Fibroblast of lung (primary cell): Measurements from ENCODE around the gene PLEKHA6. TPM values are rescaled to one million over a fixed set of nuclear protein-coding genes. Genes with fewer than 3 reads are reported as not detected.
A peak's percentile ranks its signal among the peaks of the same experiment; 100 is the strongest.

Experiments used
- DNase-seq, 2 donors: peaks; one replicate each; pipeline versions ENCODE4 v3.0.0 to v3.0.0-alpha.2; 2010; ENCODE audit warnings: low read depth in 2 of 2
- H2AFZ ChIP-seq: 2 replicates; pipeline ENCODE4 v1.5.1; 2012; ENCODE audit warnings: low read length, control low read depth, inconsistent platforms
- H3K27ac ChIP-seq: 2 replicates; pipeline ENCODE4 v1.5.1; 2011; ENCODE audit warnings: low read length, control low read depth; ENCODE audit not compliant: insufficient read depth
- H3K27me3 ChIP-seq: 2 replicates; pipeline ENCODE4 v1.5.1; 2011; ENCODE audit warnings: mild to moderate bottlenecking, low read length; ENCODE audit not compliant: control insufficient read depth, insufficient read depth
- H3K36me3 ChIP-seq: 2 replicates; pipeline ENCODE4 v1.5.1; 2011; ENCODE audit warnings: low read length; ENCODE audit not compliant: control insufficient read depth, insufficient read depth
- H3K4me1 ChIP-seq: 2 replicates; pipeline ENCODE4 v1.5.1; 2011; ENCODE audit warnings: low read length; ENCODE audit not compliant: control insufficient read depth, insufficient read depth; ENCODE audit errors: extremely low read depth
- H3K4me2 ChIP-seq: 2 replicates; pipeline ENCODE4 v1.5.1; 2011; ENCODE audit warnings: low read length, control low read depth; ENCODE audit not compliant: insufficient read depth; ENCODE audit errors: extremely low read depth
- H3K4me3 ChIP-seq, 4 experiments: fragments of 200-600 bp in 1 of 4; sonication (generic) in 1 of 4; replicated peaks in 1 of 4; 2 replicates each; pipeline ENCODE4 v1.5.1; 2011 to 2016; ENCODE audit warnings: low read length in 4 of 4, low read depth in 3 of 4, mild to moderate bottlenecking in 3 of 4, control low read depth in 2 of 4, inconsistent platforms in 1 of 4, mixed read lengths in 1 of 4; ENCODE audit not compliant: insufficient read depth in 1 of 4; ENCODE audit errors: control extremely low read depth in 1 of 4
- H3K79me2 ChIP-seq: 2 replicates; pipeline ENCODE4 v1.5.1; 2012; ENCODE audit warnings: mild to moderate bottlenecking, low read length, inconsistent platforms; ENCODE audit not compliant: control insufficient read depth, insufficient read depth
- H3K9ac ChIP-seq: 2 replicates; pipeline ENCODE4 v1.5.1; 2011; ENCODE audit warnings: mild to moderate bottlenecking, low read length, control low read depth; ENCODE audit not compliant: insufficient read depth
- H3K9me3 ChIP-seq: 2 replicates; pipeline ENCODE4 v1.5.1; 2012; ENCODE audit warnings: low read depth, low read length; ENCODE audit not compliant: control insufficient read depth, insufficient read depth
- H4K20me1 ChIP-seq: 2 replicates; pipeline ENCODE4 v1.5.1; 2011; ENCODE audit warnings: low read length; ENCODE audit not compliant: control insufficient read depth, insufficient read depth; ENCODE audit errors: extremely low read depth
- EZH2 ChIP-seq: IDR thresholded peaks from 2 replicates; pipeline ENCODE4 v1.5.1; 2012; ENCODE audit warnings: low read length, control low read depth, mild to moderate bottlenecking; ENCODE audit errors: missing control alignments
- polyA plus RNA-seq, 2 donors: library from polyadenylated mRNA; depleted of rRNA in 1 of 2; stranded (reverse) in 1 of 2; unstranded in 1 of 2; fragments of >200 nt; gene quantifications; 2 replicates each; pipeline ENCODE4 v1.2.1, GENCODE V29; 2011 to 2012; ENCODE audit warnings: missing spikeins in 1 of 2
- total RNA-seq: library from RNA; depleted of rRNA; stranded (reverse); fragments of >200 nt; gene quantifications from 2 replicates; pipeline ENCODE4 v1.2.1, GENCODE V29; 2014
- TF ChIP-seq, protein P1 (sequence below), 2 donors: IDR thresholded peaks in 1 of 2; conservative IDR thresholded peaks in 1 of 2; 1 replicate in 1 of 2; 2 replicates in 1 of 2; pipeline ENCODE4 v1.5.1; 2011 to 2012; ENCODE audit warnings: low read length in 2 of 2, control low read depth in 1 of 2, inconsistent platforms in 1 of 2, low read depth in 1 of 2, mild to moderate bottlenecking in 1 of 2

Gene PLEKHA6
- total and polyA plus RNA-seq, 2 donors (not counting 1 experiment from before 2014, with no cell fraction given) = 3.8 to 4.3 TPM

DNA sequence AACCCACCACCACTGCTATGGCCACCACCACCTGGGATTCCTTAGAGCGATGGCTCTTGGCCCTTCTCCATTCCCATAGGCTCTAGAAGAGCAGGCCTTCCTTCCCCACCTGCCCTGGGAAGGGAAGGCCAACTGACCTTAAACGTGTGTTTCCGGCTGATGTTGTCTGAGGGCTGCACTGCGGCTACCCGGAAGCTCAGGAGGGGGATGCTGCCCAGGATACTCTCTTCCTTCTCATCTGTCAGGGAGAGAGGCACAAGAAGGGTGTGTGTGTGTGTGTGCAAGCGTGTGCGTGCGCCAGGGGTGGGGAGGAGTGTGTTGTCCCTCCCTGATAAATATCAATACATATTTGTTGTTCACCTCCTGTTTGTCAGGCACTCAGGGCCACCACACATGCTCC, 94.9 kb downstream of the PLEKHA6 start:
- no peak overlapping the region for H2AFZ ChIP-seq
- no peak overlapping the region for H3K27ac ChIP-seq
- H3K4me1 ChIP-seq = peaks cover 6% of the 10 kb centered on the region
- no peak overlapping the region for H3K4me2 ChIP-seq
- H3K79me2 ChIP-seq = no peaks in the 10 kb centered on the region
- H3K9ac ChIP-seq = no peak overlapping the region
- no peak for TF ChIP-seq EZH2
- TF ChIP-seq, protein P1, sequence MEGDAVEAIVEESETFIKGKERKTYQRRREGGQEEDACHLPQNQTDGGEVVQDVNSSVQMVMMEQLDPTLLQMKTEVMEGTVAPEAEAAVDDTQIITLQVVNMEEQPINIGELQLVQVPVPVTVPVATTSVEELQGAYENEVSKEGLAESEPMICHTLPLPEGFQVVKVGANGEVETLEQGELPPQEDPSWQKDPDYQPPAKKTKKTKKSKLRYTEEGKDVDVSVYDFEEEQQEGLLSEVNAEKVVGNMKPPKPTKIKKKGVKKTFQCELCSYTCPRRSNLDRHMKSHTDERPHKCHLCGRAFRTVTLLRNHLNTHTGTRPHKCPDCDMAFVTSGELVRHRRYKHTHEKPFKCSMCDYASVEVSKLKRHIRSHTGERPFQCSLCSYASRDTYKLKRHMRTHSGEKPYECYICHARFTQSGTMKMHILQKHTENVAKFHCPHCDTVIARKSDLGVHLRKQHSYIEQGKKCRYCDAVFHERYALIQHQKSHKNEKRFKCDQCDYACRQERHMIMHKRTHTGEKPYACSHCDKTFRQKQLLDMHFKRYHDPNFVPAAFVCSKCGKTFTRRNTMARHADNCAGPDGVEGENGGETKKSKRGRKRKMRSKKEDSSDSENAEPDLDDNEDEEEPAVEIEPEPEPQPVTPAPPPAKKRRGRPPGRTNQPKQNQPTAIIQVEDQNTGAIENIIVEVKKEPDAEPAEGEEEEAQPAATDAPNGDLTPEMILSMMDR (conservative IDR thresholded peaks at IDR 0.05 in 1 of 2, IDR thresholded peaks at IDR 0.05 in 1 of 2; ENCODE audit: low read depth in 1 of 2, low read length in 2 of 2) = no peak
- H3K27me3 ChIP-seq = peaks cover 5% of the 10 kb centered on the region
- H4K20me1 ChIP-seq = no peaks in the 10 kb centered on the region
- no peak overlapping the region for H3K4me3 ChIP-seq
- no peaks in the 10 kb centered on the region for H3K9me3 ChIP-seq
- DNase-seq = no peak
- H3K36me3 ChIP-seq = no peaks in the 10 kb centered on the region

- Histone ChIP-seq H3K4me3 (no peak overlapping the region), H3K79me2 (no peaks in the 10 kb centered on the region), H3K4me2 (no peak overlapping the region), H3K36me3 (no peaks in the 10 kb centered on the region), H3K27ac (no peak overlapping the region), H2AFZ (no peak overlapping the region), H3K4me1 (peaks cover 6% of the 10 kb centered on the region), H3K9me3 (no peaks in the 10 kb centered on the region), H3K27me3 (peaks cover 5% of the 10 kb centered on the region), H3K9ac (no peak overlapping the region), H4K20me1 (no peaks in the 10 kb centered on the region)
- DNase-seq = peak; percentile 15 to 34
- TF ChIP-seq, protein P1 (conservative IDR thresholded peaks at IDR 0.05 in 1 of 2, IDR thresholded peaks at IDR 0.05 in 1 of 2; ENCODE audit: low read depth in 1 of 2, low read length in 2 of 2) = no peak
- peak; percentile 32 for TF ChIP-seq EZH2
Measured at GRCh38 chr1:204263254-204263910, 96.3 kb downstream of the PLEKHA6 start.

GRCh38 chr1:204262506-204263253, 97.0 kb downstream of the PLEKHA6 start:
- Histone ChIP-seq H4K20me1 (no peaks in the 10 kb centered on the region), H3K9me3 (no peaks in the 10 kb centered on the region), H2AFZ (no peak overlapping the region), H3K9ac (no peak overlapping the region), H3K79me2 (no peaks in the 10 kb centered on the region), H3K4me3 (no peak overlapping the region), H3K27ac (no peak overlapping the region), H3K4me2 (no peak overlapping the region), H3K4me1 (peaks cover 6% of the 10 kb centered on the region), H3K27me3 (peaks cover 5% of the 10 kb centered on the region), H3K36me3 (no peaks in the 10 kb centered on the region)
- TF ChIP-seq, protein P1 (conservative IDR thresholded peaks at IDR 0.05 in 1 of 2, IDR thresholded peaks at IDR 0.05 in 1 of 2; ENCODE audit: low read depth in 1 of 2, low read length in 2 of 2) = no peak
- TF ChIP-seq EZH2 = no peak
- DNase-seq = no peak
